ENCODE measurements around the gene HOXA13.
A peak's percentile ranks its signal among the peaks of the same experiment; 100 is the strongest.

HOXA13 gene

GRCh38 chr7:27187475-27188385 is 12.2 kb downstream of the HOXA13 start:
- no peak for TF ChIP-seq Cebpa-rat (IDR thresholded peaks at IDR 0.05)
- H3K27me3 ChIP-seq, result peaks cover 100% of the 10 kb centered on the region in 11 experiments
- H4K20me1 ChIP-seq, result peaks cover 0 to 100% (median 95%) of the 10 kb centered on the region in 11 experiments; a peak in 19 of 22 replicates
- no peak overlapping the region for H3K9ac ChIP-seq
- H3K9me3 ChIP-seq (replicated peaks in 1 of 11), result peaks cover 0 to 37% (median 0%) of the 10 kb centered on the region in 11 experiments; a peak in 6 of 22 replicates
- peak overlapping the region in 5 of 11 experiments; percentile 33 to 82 (median 49); a peak in 9 of 22 replicates for H3K4me2 ChIP-seq
- H3K27ac ChIP-seq, result no peak overlapping the region
- no peaks in the 10 kb centered on the region for H3K36me3 ChIP-seq
- peaks cover 0 to 43% (median 11%) of the 10 kb centered on the region in 10 experiments; a peak in 12 of 20 replicates for H3K4me1 ChIP-seq
- H3K4me3 ChIP-seq, result peak overlapping the region in 4 of 10 experiments; percentile 37 to 42 (median 40); a peak in 6 of 20 replicates

- Histone ChIP-seq H3K9me3 (replicated peaks in 1 of 11) (peaks cover 0 to 31% (median 0%) of the 10 kb centered on the region in 11 experiments; a peak in 6 of 22 replicates), H4K20me1 (peaks cover 0 to 100% (median 95%) of the 10 kb centered on the region in 11 experiments; a peak in 19 of 22 replicates), H3K9ac (no peak overlapping the region), H3K4me1 (peaks cover 0 to 43% (median 11%) of the 10 kb centered on the region in 10 experiments; a peak in 12 of 20 replicates), H3K4me2 (no peak overlapping the region), H3K36me3 (no peaks in the 10 kb centered on the region), H3K27me3 (peaks cover 100% of the 10 kb centered on the region in 11 experiments), H3K27ac (no peak overlapping the region), H3K4me3 (no peak overlapping the region)
- TF ChIP-seq Cebpa-rat (IDR thresholded peaks at IDR 0.05), result no peak
Measured at GRCh38 chr7:27186668-27187474, 13.0 kb downstream of the HOXA13 start.

GRCh38 chr7:27185854-27186667 is 13.8 kb downstream of the HOXA13 start:
- H3K27ac ChIP-seq, result no peak overlapping the region
- TF ChIP-seq Cebpa-rat (IDR thresholded peaks at IDR 0.05), result no peak
- H3K27me3 ChIP-seq, result peaks cover 100% of the 10 kb centered on the region in 11 experiments

GRCh38 chr7:27185013-27185853 is 14.7 kb downstream of the HOXA13 start, which contains the start of gene HOXA11:
HOXA11 (minus strand) TSS chr7:27185232; CDS start chr7:27185144, 88 bp downstream.
- H3K9me3 ChIP-seq (replicated peaks in 1 of 11), result peaks cover 0 to 28% (median 0%) of the 10 kb centered on the region in 11 experiments; a peak in 6 of 22 replicates
- no peak within 1 kb of the TSS for H3K27ac ChIP-seq
- peak within 1 kb of the TSS in 10 of 11 experiments; percentile 1 to 92 (median 24); a peak in 15 of 22 replicates for H3K4me2 ChIP-seq
- H3K27me3 ChIP-seq, result peaks cover 100% of the 10 kb centered on the region in 11 experiments
- H3K4me3 ChIP-seq, result peak within 1 kb of the TSS in 5 of 10 experiments; percentile 19 to 48 (median 40); a peak in 9 of 20 replicates
- peaks cover 0 to 43% (median 11%) of the 10 kb centered on the region in 10 experiments; a peak in 12 of 20 replicates for H3K4me1 ChIP-seq
- peaks cover 0 to 97% (median 82%) of the 10 kb centered on the region in 11 experiments; a peak in 19 of 22 replicates for H4K20me1 ChIP-seq
- no peak within 1 kb of the TSS for H3K9ac ChIP-seq
- no peak for TF ChIP-seq Cebpa-rat (IDR thresholded peaks at IDR 0.05)
- no peaks in the 10 kb centered on the region for H3K36me3 ChIP-seq

More at GRCh38 chr7:27185854-27186667, 13.8 kb downstream of the HOXA13 start:
- Histone ChIP-seq H3K4me1 (peaks cover 0 to 43% (median 11%) of the 10 kb centered on the region in 10 experiments; a peak in 12 of 20 replicates), H3K9me3 (replicated peaks in 1 of 11) (peaks cover 0 to 28% (median 0%) of the 10 kb centered on the region in 11 experiments; a peak in 5 of 22 replicates), H4K20me1 (peaks cover 0 to 98% (median 90%) of the 10 kb centered on the region in 11 experiments; a peak in 19 of 22 replicates), H3K4me3 (no peak overlapping the region; a peak in 1 of 20 replicates), H3K4me2 (peak overlapping the region in 1 of 11 experiments; percentile 81; a peak in 2 of 22 replicates), H3K9ac (no peak overlapping the region), H3K36me3 (no peaks in the 10 kb centered on the region)

- Histone ChIP-seq H3K27ac (no peak overlapping the region), H4K20me1 (peaks cover 0 to 90% (median 74%) of the 10 kb centered on the region in 11 experiments; a peak in 19 of 22 replicates), H3K4me1 (peaks cover 0 to 43% (median 11%) of the 10 kb centered on the region in 10 experiments; a peak in 12 of 20 replicates), H3K9ac (no peak overlapping the region), H3K4me3 (peak overlapping the region in 5 of 10 experiments; percentile 19 to 48 (median 40); a peak in 8 of 20 replicates), H3K36me3 (no peaks in the 10 kb centered on the region), H3K9me3 (replicated peaks in 1 of 11) (peaks cover 0 to 31% (median 4%) of the 10 kb centered on the region in 11 experiments; a peak in 10 of 22 replicates), H3K27me3 (peaks cover 100% of the 10 kb centered on the region in 11 experiments), H3K4me2 (peak overlapping the region in 10 of 11 experiments; percentile 1 to 92 (median 24); a peak in 15 of 22 replicates)
- no peak for TF ChIP-seq Cebpa-rat (IDR thresholded peaks at IDR 0.05)
Measured at GRCh38 chr7:27184337-27185012, 15.4 kb downstream of the HOXA13 start.

GRCh38 chr7:27183682-27184336 is 16.1 kb downstream of the HOXA13 start:
- H3K27ac ChIP-seq, result no peak overlapping the region
- H3K4me1 ChIP-seq, result peaks cover 0 to 39% (median 11%) of the 10 kb centered on the region in 10 experiments; a peak in 12 of 20 replicates
- H3K9ac ChIP-seq, result no peak overlapping the region
- H3K36me3 ChIP-seq, result no peaks in the 10 kb centered on the region
- peaks cover 0 to 84% (median 68%) of the 10 kb centered on the region in 11 experiments; a peak in 19 of 22 replicates for H4K20me1 ChIP-seq
- peaks cover 0 to 33% (median 5%) of the 10 kb centered on the region in 11 experiments; a peak in 10 of 22 replicates for H3K9me3 ChIP-seq (replicated peaks in 1 of 11)
- peak overlapping the region in 5 of 10 experiments; percentile 19 to 48 (median 40); a peak in 7 of 20 replicates for H3K4me3 ChIP-seq
- TF ChIP-seq Cebpa-rat (IDR thresholded peaks at IDR 0.05), result no peak
- peaks cover 100% of the 10 kb centered on the region in 11 experiments for H3K27me3 ChIP-seq
- H3K4me2 ChIP-seq, result peak overlapping the region in 10 of 11 experiments; percentile 1 to 92 (median 24); a peak in 14 of 22 replicates
